ENCODE measurements around the gene KLF16.

The KLF16 gene

DNA sequence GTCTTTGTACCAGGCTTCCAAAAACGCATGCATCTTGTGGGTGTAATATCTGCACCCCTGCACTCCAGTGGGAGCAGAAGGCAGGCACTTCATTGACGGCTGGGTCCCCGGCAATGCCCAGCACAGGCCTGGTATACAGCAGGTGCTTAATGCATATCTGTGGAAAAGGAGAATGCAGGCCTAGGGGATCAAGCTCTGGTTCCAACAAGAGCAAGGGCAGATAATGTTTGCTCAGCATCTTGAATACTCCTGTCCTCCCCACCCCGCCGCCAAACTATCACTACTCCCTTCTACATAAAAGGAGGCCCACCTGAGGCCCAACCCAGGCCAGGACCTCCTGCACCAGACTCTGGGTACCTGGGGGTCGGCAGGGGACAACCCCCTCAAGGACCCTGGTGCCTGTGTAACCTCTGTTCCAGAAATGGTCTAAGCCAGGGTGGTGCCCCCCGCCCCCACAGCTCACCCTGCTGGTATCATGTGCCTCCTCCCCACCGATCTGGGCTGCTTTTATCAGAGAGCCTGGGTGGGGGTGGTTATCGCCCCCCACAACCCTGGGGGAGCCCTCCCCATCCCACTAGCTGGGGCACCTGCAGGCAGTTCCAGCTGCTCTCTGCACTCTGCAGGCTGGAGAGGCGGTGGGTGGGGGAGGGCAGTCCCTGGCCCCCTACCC lies 4.8 kb downstream of the KLF16 start:
- no peak overlapping the region for H3K27ac ChIP-seq

DNA sequence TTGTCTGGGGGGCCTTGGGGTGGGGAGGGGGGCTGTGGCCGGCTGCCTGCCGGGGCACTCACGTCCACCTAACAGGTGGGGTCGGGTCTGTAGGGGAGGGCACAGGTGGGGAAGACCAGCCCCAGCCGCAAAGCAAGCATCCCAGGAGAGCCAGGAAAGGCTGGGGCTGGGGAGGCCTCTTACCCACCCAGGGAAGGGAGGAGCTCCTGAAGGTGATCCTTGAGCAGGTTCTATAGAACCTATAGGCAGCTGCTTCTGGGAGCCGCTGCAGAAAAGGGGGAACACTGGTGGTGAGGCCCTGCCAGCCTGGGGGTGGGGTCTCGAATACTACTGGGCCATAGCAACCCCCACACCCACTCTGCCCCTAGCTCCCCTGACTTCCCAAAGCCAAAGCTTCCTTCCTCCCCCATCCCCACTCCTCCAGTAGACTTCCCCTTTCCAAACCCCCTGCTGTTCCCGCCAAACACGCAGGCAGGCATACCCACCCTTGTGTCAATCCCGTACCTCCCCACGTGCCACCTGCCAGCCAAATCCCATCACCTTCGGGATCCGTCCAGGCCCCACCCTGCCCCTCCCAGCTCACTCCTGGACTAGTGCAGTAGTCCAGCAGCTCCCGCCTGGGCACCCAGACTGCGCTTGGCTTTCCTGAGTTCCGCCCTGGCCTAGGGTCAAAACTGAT lies 5.6 kb downstream of the KLF16 start:
- H3K27ac ChIP-seq, result 0 out of 2 replicates have a peak overlapping the region, but pooled peaks have one; percentile 16

More for the DNA sequence above, 4.8 kb downstream of the KLF16 start:
- TF ChIP-seq CTCF (conservative IDR thresholded peaks at IDR 0.05), result no peak

GRCh38 chr19:1856698-1857603 lies 6.4 kb downstream of the KLF16 start:
- 0 out of 2 replicates have a peak overlapping the region, but pooled peaks have one; percentile 16 for H3K27ac ChIP-seq
- no peak for TF ChIP-seq CTCF (conservative IDR thresholded peaks at IDR 0.05)

More for the DNA sequence above, 5.6 kb downstream of the KLF16 start:
- TF ChIP-seq CTCF (conservative IDR thresholded peaks at IDR 0.05), result no peak

DNA sequence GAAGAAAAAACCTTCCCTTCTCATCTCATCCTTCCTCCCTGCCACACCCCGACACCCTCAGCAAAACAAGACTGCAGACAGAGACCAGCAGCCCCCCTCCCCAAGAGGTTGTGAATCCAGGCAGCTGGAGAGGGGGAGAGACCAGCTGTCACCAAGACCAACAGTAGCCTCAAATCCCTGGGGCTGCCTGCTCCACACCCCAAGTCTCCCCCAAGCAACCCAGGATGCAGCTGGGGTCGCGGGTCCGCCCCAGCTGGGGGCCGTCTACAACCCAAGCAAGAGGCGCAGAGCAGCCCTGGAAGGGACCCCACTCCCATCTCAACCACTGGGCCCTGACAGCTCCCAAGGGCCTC lies 7.1 kb downstream of the KLF16 start:
- TF ChIP-seq CTCF (conservative IDR thresholded peaks at IDR 0.05), result no peak
- H3K27ac ChIP-seq, result no peak overlapping the region

GRCh38 chr19:1855828-1856255 lies 7.5 kb downstream of the KLF16 start:
- TF ChIP-seq CTCF (conservative IDR thresholded peaks at IDR 0.05), result no peak
- no peak overlapping the region for H3K27ac ChIP-seq

- no peak for TF ChIP-seq CTCF (conservative IDR thresholded peaks at IDR 0.05)
- no peak overlapping the region; the same call in 1 of the 2 replicates for H3K27ac ChIP-seq
Measured at GRCh38 chr19:1855040-1855827, 8.1 kb downstream of the KLF16 start.

Measured in VCaP (cell line).